ENCODE results near the gene PTGR3. TPM values are rescaled to one million over a fixed set of nuclear protein-coding genes. Genes with fewer than 3 reads are reported as not detected.

The PTGR3 gene
- total RNA-seq, 2 donors from 2014 or later: 25.6 to 32.2 TPM

DNA sequence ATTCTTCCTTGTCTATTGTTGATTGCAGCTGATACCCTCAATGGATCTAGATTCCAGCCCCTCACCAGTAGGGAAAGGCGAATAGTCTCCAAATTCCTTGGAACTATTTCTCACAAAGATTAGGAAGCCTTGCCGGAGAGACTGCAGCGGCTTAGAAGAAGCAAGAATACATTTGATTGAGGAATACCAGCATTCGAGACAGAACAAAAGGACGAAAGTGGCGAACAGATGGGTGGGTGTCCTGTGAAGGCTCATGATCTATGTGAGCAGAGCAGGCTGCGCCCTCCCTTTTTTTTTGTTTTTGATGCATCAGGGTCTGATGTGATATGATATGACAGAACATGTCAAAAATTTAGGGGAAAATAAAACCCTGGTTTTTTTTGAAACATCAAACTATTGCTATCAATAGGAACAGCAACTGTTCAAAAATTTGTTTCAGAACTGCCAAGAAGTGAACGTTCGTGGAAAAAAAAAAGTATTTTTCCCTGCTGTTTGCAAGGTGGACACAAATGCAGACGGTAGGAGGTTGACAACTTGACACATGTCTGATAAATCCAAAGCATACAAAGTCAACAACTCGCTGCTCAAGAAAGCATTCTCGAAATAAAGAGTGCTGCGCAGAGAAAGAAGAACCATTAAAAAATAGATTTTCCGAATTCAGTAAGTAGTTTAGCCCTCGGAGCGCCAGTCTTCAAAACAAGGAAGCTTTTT lies 49.1 kb downstream of the PTGR3 start:
- WGBS: 55% methylated on average over 16 of the region's 16 CpGs
- no peak overlapping the region for H3K27ac ChIP-seq
- TF ChIP-seq POLR2AphosphoS5 (IDR thresholded peaks at IDR 0.05): no peak
- no peak for TF ChIP-seq POLR2A (IDR thresholded peaks at IDR 0.05)
- no peak for TF ChIP-seq CTCF (IDR thresholded peaks at IDR 0.05)
- H3K36me3 ChIP-seq: no peaks in the 10 kb centered on the region
- DNase-seq (ENCODE audit: low spot score): no peak
- H3K9me3 ChIP-seq: no peaks in the 10 kb centered on the region
- no peaks in the 10 kb centered on the region for H3K27me3 ChIP-seq (replicated peaks; ENCODE audit: insufficient read depth)
- no peaks in the 10 kb centered on the region for H3K4me1 ChIP-seq (replicated peaks)
- no peak overlapping the region for H3K4me3 ChIP-seq
- intact Hi-C loops (cut with DNase I): no loop called here

DNA sequence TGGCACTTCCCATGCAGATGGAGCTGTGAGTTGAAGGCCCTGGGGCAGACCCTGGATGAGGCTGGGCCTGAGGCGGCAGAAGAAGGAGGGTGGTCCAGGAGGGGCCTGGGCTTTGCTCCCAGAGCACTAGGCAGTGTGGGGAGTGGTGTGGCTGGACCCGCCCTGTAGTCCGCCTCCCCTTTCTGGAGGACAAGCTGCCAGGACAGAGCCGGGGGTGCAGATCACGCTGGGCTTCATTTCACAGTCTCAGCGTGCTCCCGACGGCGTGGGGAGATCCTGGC lies 49.8 kb downstream of the PTGR3 start:
- H3K36me3 ChIP-seq: no peaks in the 10 kb centered on the region
- 84% methylated on average over 9 of the region's 9 CpGs for WGBS
- no peaks in the 10 kb centered on the region for H3K27me3 ChIP-seq (replicated peaks; ENCODE audit: insufficient read depth)
- no peaks in the 10 kb centered on the region for H3K9me3 ChIP-seq
- TF ChIP-seq POLR2AphosphoS5 (IDR thresholded peaks at IDR 0.05): no peak
- TF ChIP-seq CTCF (IDR thresholded peaks at IDR 0.05): no peak
- TF ChIP-seq POLR2A (IDR thresholded peaks at IDR 0.05): no peak
- H3K27ac ChIP-seq: no peak overlapping the region
- no peaks in the 10 kb centered on the region for H3K4me1 ChIP-seq (replicated peaks)
- intact Hi-C loops (cut with DNase I): no loop called here
- no peak for DNase-seq (ENCODE audit: low spot score)
- H3K4me3 ChIP-seq: no peak overlapping the region

Other genes with a start within 250 kb of the PTGR3 start
- gene TSHZ1, start 1.7 kb upstream of the PTGR3 start, total RNA-seq: 10 to 100 TPM; 18.2 to 48.6 TPM
- gene SMIM21, start 218.6 kb upstream of the PTGR3 start, total RNA-seq: under 1 TPM in 1 of 2 donors, not detected in 1; 0.51 TPM